Naive B cell (primary cell): ENCODE data around the gene ARMC6. TPM values are rescaled to one million over a fixed set of nuclear protein-coding genes. Genes with fewer than 3 reads are reported as not detected.

Source experiments
- ATAC-seq, 2 donors: fragments of 150-1000 bp; cut with Tn5 transposase; 2 replicates each; pipeline ENCODE4 v1.10.0; 2021; ENCODE audit warnings: low read depth in 2 of 2, mild to moderate bottlenecking in 2 of 2, moderate library complexity in 2 of 2
- DNase-seq: peaks from one replicate; pipeline ENCODE4 v3.0.0; 2022
- H3K27ac Mint-ChIP-seq, 6 donors: one replicate each; pipeline ENCODE4 v1.8.0; 2020 to 2022; ENCODE audit warnings: mild to moderate bottlenecking in 6 of 6, mixed read lengths in 6 of 6, moderate library complexity in 5 of 6, inconsistent platforms in 2 of 6
- H3K27me3 Mint-ChIP-seq, 3 donors: one replicate each; pipeline ENCODE4 v1.8.0; 2021 to 2022; ENCODE audit warnings: mixed read lengths in 3 of 3, mild to moderate bottlenecking in 1 of 3
- H3K36me3 Mint-ChIP-seq, 2 donors: one replicate each; pipeline ENCODE4 v1.8.0; 2020 to 2022; ENCODE audit warnings: mixed read lengths in 2 of 2, inconsistent platforms in 1 of 2, mild to moderate bottlenecking in 1 of 2
- H3K4me1 Mint-ChIP-seq, 3 donors: one replicate each; pipeline ENCODE4 v1.8.0; 2020 to 2022; ENCODE audit warnings: mixed read lengths in 3 of 3, inconsistent platforms in 1 of 3, mild to moderate bottlenecking in 1 of 3, moderate library complexity in 1 of 3
- H3K4me3 Mint-ChIP-seq, 8 donors: one replicate each; pipeline ENCODE4 v1.8.0; 2020 to 2022; ENCODE audit warnings: mild to moderate bottlenecking in 8 of 8, mixed read lengths in 8 of 8, moderate library complexity in 8 of 8, inconsistent platforms in 2 of 8
- H3K9me3 Mint-ChIP-seq, 7 donors: one replicate each; pipeline ENCODE4 v1.8.0; 2020 to 2022; ENCODE audit warnings: mixed read lengths in 7 of 7, mild to moderate bottlenecking in 5 of 7, inconsistent platforms in 2 of 7, moderate library complexity in 1 of 7
- polyA plus RNA-seq, 6 donors: library from polyadenylated mRNA; unstranded; fragments of 300-500 nt; fragmentation: Illumina TruSeq; gene quantifications; one replicate each; pipeline ENCODE4 v1.2.3, GENCODE V29; 2021; ENCODE audit warnings: low read depth in 6 of 6

ARMC6 gene
- polyA plus RNA-seq, 6 donors from 2014 or later, result 23.6 to 37.9 (median 28.6) TPM

DNA sequence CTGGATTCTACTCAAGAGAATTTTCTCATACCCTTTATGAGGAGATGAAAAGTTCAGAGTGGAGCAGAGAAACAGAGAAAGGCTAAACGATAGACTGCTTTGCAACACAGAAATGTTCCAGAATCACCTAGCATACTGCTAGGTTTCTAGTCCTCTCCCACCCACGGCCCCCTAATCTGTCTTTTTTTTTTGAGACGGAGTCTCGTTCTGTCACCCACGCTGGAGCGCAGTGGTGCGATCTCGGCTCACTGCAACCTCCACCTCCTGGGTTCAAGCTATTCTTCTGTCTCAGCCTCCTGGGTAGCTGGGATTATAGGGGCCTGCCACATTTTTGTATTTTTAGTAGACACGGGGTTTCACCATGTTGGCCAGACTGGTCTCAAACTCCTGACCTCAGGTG, 4.9 kb upstream of the ARMC6 start:
- DNase-seq (no peak), ATAC-seq (no peak)
- Mint-ChIP-seq H3K27me3 (no peaks in the 10 kb centered on the region), H3K36me3 (peaks cover 30 to 32% of the 10 kb centered on the region in 2 donors), H3K27ac (peak overlapping the region in 1 of 6 donors; percentile 76), H3K9me3 (no peaks in the 10 kb centered on the region), H3K4me3 (peak overlapping the region in 1 of 8 donors; percentile 61), H3K4me1 (peaks cover 26 to 37% (median 33%) of the 10 kb centered on the region in 3 donors)

DNA sequence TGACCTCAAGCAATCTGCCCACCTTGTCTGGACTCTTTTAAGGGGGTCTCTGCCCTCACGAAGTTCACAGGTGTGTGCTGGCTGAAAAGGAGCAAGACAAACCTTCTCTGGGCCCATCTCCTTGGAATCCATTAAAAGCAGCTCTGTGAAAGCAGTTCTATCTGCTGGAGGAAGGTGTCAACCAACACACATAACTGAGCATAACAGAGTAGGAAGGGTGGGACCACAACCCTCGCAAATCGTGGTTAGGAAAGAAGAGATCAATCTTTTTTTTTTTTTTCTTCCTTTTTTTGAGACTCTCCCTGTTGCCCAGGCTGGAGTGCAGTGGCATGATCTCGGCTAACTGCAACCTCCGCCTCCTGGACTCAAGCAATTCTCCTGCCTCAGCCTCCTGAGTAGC, 1.5 kb upstream of the ARMC6 start:
- H3K4me1 Mint-ChIP-seq, result peaks cover 30 to 48% (median 31%) of the 10 kb centered on the region in 3 donors
- ATAC-seq (no peak), DNase-seq (no peak)
- peaks cover 12 to 15% of the 10 kb centered on the region in 2 donors for H3K36me3 Mint-ChIP-seq
- H3K9me3 Mint-ChIP-seq, result no peaks in the 10 kb centered on the region
- peak overlapping the region in 2 of 6 donors; percentile 82 to 85 for H3K27ac Mint-ChIP-seq
- no peaks in the 10 kb centered on the region for H3K27me3 Mint-ChIP-seq
- peak overlapping the region; percentile 81 to 98 (median 94) for H3K4me3 Mint-ChIP-seq

- no peaks in the 10 kb centered on the region for H3K27me3 Mint-ChIP-seq
- H3K36me3 Mint-ChIP-seq, result peaks cover 7 to 8% of the 10 kb centered on the region in 2 donors
- peak overlapping the region; percentile 82 to 97 (median 92) for H3K27ac Mint-ChIP-seq
- H3K4me3 Mint-ChIP-seq, result peak overlapping the region; percentile 81 to 98 (median 94)
- H3K9me3 Mint-ChIP-seq, result no peaks in the 10 kb centered on the region
- ATAC-seq, result peak; percentile 34 to 50
- DNase-seq, result peak; percentile 78
- peaks cover 25 to 41% (median 27%) of the 10 kb centered on the region in 3 donors for H3K4me1 Mint-ChIP-seq
Measured at GRCh38 chr19:19032420-19033175, 805 bp upstream of the ARMC6 start.

GRCh38 chr19:19033176-19033425, 302 bp upstream of the ARMC6 start:
- H3K4me1 Mint-ChIP-seq, result peaks cover 20 to 40% (median 23%) of the 10 kb centered on the region in 3 donors

DNA sequence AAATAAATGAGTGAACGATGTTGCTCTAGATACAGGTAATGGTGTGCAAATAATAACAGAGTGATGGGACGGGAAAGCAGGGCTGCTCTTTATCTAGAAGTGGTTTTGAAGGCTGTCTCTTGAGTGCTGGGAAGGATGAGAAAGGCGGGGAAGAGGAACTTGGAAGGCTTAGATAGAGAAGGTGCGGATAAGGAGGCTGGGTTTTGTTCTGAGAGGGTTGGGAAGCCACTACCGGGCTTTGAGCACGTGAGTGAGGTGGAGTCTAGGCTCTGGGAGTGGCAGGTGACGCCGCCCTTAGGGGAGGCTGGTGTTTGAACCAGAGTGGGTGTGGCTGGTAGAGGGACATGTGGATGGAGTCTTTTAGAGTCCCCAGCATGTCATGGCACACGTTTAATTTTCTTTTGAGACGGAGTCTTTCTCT, 811 bp downstream of the ARMC6 start:
- Mint-ChIP-seq H3K27ac (peak overlapping the region; percentile 29 to 96 (median 89)), H3K9me3 (no peaks in the 10 kb centered on the region), H3K4me1 (peaks cover 20 to 40% (median 20%) of the 10 kb centered on the region in 3 donors), H3K36me3 (no peaks in the 10 kb centered on the region), H3K4me3 (peak overlapping the region; percentile 81 to 96 (median 89)), H3K27me3 (no peaks in the 10 kb centered on the region)
- DNase-seq (peak; percentile 39), ATAC-seq (peak; percentile 19 to 33)

More at GRCh38 chr19:19033176-19033425, 302 bp upstream of the ARMC6 start:
- DNase-seq, result no peak
- peaks cover 3% of the 10 kb centered on the region in 2 donors for H3K36me3 Mint-ChIP-seq
- ATAC-seq, result no peak
- no peaks in the 10 kb centered on the region for H3K9me3 Mint-ChIP-seq
- peak overlapping the region in 2 of 6 donors; percentile 85 to 96 for H3K27ac Mint-ChIP-seq
- H3K27me3 Mint-ChIP-seq, result no peaks in the 10 kb centered on the region
- peak overlapping the region; percentile 81 to 98 (median 94) for H3K4me3 Mint-ChIP-seq

GRCh38 chr19:19039901-19040300, 6.5 kb downstream of the ARMC6 start:
- Mint-ChIP-seq H3K4me1 (peaks cover 19 to 29% (median 21%) of the 10 kb centered on the region in 3 donors), H3K36me3 (peaks cover 0 to 4% of the 10 kb centered on the region in 2 donors), H3K4me3 (peak overlapping the region in 7 of 8 donors; percentile 10 to 67 (median 42)), H3K27me3 (no peaks in the 10 kb centered on the region), H3K9me3 (no peaks in the 10 kb centered on the region), H3K27ac (peak overlapping the region; percentile 62 to 93 (median 88))
- ATAC-seq (peak; percentile 97 to 99), DNase-seq (peak; percentile 51)

- Mint-ChIP-seq H3K27ac (peak overlapping the region; percentile 62 to 95 (median 88)), H3K4me1 (peaks cover 19 to 24% (median 21%) of the 10 kb centered on the region in 3 donors), H3K27me3 (no peaks in the 10 kb centered on the region), H3K36me3 (peaks cover 0 to 8% of the 10 kb centered on the region in 2 donors), H3K9me3 (no peaks in the 10 kb centered on the region), H3K4me3 (peak overlapping the region in 2 of 8 donors; percentile 11 to 66)
- ATAC-seq (no peak), DNase-seq (no peak)
Measured at GRCh38 chr19:19040417-19040816, 7.0 kb downstream of the ARMC6 start.

DNA sequence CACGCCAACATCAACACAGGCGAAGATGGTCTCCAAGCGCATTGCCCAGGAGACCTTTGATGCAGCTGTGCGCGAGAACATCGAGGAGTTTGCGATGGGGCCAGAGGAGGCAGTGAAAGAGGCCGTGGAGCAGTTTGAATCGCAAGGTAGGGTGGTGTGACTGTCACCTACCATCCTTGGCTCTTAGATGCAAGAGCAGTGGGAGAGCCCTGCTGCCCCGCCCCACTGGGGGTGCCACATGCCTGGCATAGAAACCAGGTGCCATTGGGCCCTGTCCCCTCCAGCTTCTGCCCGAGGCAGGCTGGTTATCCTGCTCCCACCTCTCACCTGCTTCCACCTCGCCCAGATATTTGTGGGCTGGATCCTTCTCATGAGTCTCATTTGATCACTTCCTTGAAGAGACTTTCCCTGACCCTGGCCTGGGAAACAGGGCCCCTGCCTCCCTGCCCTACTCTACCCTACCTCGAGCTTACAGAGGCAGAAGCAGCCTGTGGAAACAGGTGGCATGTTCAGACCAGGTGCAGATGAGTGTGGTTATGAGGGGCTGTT, 9.4 kb downstream of the ARMC6 start:
- ATAC-seq (no peak), DNase-seq (no peak)
- Mint-ChIP-seq H3K36me3 (peaks cover 0 to 8% of the 10 kb centered on the region in 2 donors), H3K4me1 (peaks cover 16 to 24% (median 21%) of the 10 kb centered on the region in 3 donors), H3K9me3 (no peaks in the 10 kb centered on the region), H3K4me3 (no peak overlapping the region), H3K27me3 (no peaks in the 10 kb centered on the region), H3K27ac (peak overlapping the region in 1 of 6 donors; percentile 54)

DNA sequence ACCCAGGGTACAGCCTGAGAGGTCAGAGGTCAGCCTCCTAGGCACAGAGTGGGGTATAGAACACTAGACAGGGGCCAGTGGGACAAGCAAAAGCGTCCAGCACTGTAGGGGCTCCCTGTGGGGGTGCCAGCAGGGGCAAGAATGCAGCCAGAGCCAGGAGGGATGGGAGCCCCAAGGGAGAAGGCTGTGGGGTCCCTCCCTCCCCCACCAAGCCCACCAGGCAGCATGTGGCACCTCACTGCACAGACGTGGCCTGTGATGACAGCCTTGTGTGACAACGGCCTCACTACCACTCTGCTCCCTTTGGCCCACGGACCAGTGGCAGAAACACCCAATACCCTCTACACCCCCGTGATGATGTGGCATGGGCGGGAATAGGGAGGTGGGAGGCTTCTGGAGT, 10.1 kb downstream of the ARMC6 start:
- Mint-ChIP-seq H3K36me3 (peaks cover 0 to 8% of the 10 kb centered on the region in 2 donors), H3K27me3 (no peaks in the 10 kb centered on the region), H3K27ac (no peak overlapping the region), H3K9me3 (no peaks in the 10 kb centered on the region), H3K4me3 (no peak overlapping the region), H3K4me1 (peaks cover 16 to 24% (median 21%) of the 10 kb centered on the region in 3 donors)
- DNase-seq (no peak), ATAC-seq (no peak)

DNA sequence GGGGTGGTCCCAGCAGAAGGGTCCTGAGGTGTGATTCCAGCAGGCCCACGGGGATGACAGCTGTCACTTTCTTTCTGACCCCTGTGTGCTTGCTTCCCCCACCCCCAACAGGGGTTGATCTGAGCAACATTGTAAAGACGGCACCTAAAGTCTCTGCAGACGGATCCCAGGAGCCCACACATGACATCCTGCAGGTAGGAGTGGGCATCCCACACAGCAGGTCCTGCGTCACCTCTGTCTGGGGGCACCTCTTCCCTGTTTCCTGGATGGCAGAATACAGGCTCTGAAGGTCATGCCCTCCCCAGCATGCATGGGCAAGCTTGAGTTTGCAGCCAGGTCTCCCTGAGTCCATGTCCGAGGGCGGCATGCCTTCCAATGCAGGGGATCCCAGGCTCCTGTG, 10.5 kb downstream of the ARMC6 start:
- H3K9me3 Mint-ChIP-seq, result no peaks in the 10 kb centered on the region
- no peak overlapping the region for H3K27ac Mint-ChIP-seq
- peaks cover 0 to 8% of the 10 kb centered on the region in 2 donors for H3K36me3 Mint-ChIP-seq
- H3K27me3 Mint-ChIP-seq, result no peaks in the 10 kb centered on the region
- peaks cover 16 to 24% (median 21%) of the 10 kb centered on the region in 3 donors for H3K4me1 Mint-ChIP-seq
- H3K4me3 Mint-ChIP-seq, result no peak overlapping the region
- ATAC-seq, result no peak
- no peak for DNase-seq

DNA sequence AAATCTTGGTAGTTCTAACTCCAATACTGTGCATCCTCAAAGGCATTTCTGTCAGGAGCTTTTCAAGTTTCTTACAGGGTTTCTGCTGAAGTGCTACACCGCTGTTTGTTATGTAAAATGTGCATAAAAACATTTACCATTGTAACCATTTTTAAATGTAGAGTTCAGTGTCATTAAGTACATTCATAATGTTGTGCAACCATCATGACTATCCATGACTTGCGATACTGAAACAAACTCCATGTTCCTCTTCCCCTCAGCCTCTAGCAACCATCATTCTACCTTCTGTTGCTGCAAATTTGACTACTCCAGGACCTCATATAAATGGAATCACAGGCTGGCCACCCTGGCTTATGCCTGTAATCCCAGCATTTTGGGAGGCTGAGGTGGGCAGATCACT, 16.0 kb downstream of the ARMC6 start:
- Mint-ChIP-seq H3K4me3 (no peak overlapping the region), H3K4me1 (peaks cover 0 to 3% (median 0%) of the 10 kb centered on the region in 3 donors), H3K27ac (peak overlapping the region in 1 of 6 donors; percentile 88), H3K27me3 (no peaks in the 10 kb centered on the region), H3K36me3 (peaks cover 0 to 8% of the 10 kb centered on the region in 2 donors), H3K9me3 (no peaks in the 10 kb centered on the region)
- no peak for ATAC-seq
- no peak for DNase-seq

GRCh38 chr19:19050104-19050503, 16.7 kb downstream of the ARMC6 start:
- Mint-ChIP-seq H3K36me3 (peaks cover 0 to 2% of the 10 kb centered on the region in 2 donors), H3K27ac (peak overlapping the region in 2 of 6 donors; percentile 59 to 69), H3K27me3 (no peaks in the 10 kb centered on the region), H3K4me1 (peaks cover 0 to 3% (median 0%) of the 10 kb centered on the region in 3 donors), H3K9me3 (no peaks in the 10 kb centered on the region), H3K4me3 (no peak overlapping the region)
- DNase-seq, result no peak
- ATAC-seq, result no peak

- Mint-ChIP-seq H3K4me1 (peaks cover 0 to 3% (median 0%) of the 10 kb centered on the region in 3 donors), H3K27me3 (no peaks in the 10 kb centered on the region), H3K36me3 (no peaks in the 10 kb centered on the region), H3K9me3 (no peaks in the 10 kb centered on the region), H3K4me3 (no peak overlapping the region), H3K27ac (peak overlapping the region in 1 of 6 donors; percentile 69)
- no peak for DNase-seq
- ATAC-seq, result no peak
Measured at GRCh38 chr19:19050731-19051130, 17.3 kb downstream of the ARMC6 start.
